AG09319 (cell line): ENCODE results near the gene NRP1.

Source experiments
- DNase-seq: peaks from one replicate; pipeline ENCODE4 v3.0.0-alpha.2; 2010; ENCODE audit warnings: low read depth; ENCODE audit errors: extremely low read depth
- TF ChIP-seq, protein P1 (sequence below): IDR thresholded peaks from 2 replicates; pipeline ENCODE4 v1.5.1; 2011; ENCODE audit warnings: low read depth, mild to moderate bottlenecking, inconsistent platforms, low read length, moderate library complexity

The NRP1 gene

DNA sequence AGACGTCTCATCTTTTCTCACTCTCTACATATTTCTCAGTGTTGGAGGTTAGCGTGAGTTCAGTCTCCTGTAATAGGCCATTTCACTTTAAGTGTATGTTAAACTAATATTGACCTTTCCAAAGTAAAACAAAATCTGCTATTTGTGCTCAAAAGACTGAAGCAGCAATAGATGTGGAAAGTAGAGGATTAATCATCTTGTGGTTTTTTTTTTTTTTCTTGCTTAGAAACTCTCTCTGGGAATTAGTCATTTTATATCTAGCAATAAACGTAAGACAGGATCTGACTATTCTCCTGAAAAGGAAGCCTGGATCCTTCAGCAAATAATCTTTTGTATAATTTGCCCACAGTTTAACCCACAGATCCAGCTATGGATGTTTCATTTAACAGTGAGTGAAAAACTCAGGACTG lies 81.7 kb downstream of the NRP1 start:
- DNase-seq = no peak

DNA sequence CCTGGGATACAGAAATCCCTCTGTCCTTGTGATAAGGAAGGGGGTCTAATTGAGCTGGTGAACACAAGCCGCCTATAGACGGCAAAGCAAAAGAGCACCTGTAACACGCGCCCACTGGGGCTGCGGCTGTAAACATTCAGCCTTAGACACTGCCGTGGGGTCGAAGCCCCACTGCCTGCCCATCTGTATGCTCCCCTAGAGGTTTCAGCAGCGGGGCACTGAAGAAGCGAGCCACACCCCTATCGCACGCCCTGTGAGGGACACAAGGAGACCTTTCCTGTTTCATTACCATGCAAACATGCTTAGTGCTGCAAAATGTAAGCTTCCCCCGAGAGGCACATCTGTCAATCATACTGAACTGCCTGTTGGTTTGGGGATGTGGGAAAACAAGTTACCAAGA lies 82.1 kb downstream of the NRP1 start:
- TF ChIP-seq, protein P1, sequence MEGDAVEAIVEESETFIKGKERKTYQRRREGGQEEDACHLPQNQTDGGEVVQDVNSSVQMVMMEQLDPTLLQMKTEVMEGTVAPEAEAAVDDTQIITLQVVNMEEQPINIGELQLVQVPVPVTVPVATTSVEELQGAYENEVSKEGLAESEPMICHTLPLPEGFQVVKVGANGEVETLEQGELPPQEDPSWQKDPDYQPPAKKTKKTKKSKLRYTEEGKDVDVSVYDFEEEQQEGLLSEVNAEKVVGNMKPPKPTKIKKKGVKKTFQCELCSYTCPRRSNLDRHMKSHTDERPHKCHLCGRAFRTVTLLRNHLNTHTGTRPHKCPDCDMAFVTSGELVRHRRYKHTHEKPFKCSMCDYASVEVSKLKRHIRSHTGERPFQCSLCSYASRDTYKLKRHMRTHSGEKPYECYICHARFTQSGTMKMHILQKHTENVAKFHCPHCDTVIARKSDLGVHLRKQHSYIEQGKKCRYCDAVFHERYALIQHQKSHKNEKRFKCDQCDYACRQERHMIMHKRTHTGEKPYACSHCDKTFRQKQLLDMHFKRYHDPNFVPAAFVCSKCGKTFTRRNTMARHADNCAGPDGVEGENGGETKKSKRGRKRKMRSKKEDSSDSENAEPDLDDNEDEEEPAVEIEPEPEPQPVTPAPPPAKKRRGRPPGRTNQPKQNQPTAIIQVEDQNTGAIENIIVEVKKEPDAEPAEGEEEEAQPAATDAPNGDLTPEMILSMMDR = no peak
- no peak for DNase-seq

More for the DNA sequence above, 81.7 kb downstream of the NRP1 start:
- TF ChIP-seq, protein P1 = no peak

DNA sequence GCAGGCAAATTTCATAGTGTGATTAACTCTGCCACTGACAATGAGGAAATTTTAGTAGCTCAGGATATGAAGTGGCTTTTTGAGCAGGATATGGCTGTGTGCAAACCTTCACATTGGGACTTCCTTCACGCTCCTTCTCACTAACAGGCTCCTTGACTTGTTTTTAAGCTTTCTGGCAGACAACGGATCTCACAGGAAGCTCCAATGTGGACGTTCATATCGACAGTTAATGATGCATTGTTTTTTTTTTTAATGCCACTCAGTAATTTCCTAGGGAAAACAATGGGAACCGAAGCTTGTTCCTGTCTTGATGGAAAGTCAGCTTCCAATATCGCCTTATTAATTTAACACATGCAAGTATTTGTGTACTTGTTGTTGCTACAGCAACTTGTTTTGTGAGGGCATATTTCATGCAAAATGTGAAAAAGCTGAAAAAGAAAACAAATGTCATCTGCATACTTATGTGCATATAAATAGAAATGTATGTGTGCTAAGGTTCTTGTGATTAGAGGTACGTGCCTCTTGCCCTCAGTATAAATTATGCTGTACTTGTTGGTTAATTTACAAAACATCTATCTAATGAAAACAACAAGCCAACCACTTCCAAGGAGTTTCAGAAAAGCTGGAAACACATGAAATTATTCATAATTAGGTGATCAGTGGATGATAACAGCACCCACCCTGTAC lies 84.7 kb downstream of the NRP1 start:
- no peak for DNase-seq
- TF ChIP-seq, protein P1 = no peak

DNA sequence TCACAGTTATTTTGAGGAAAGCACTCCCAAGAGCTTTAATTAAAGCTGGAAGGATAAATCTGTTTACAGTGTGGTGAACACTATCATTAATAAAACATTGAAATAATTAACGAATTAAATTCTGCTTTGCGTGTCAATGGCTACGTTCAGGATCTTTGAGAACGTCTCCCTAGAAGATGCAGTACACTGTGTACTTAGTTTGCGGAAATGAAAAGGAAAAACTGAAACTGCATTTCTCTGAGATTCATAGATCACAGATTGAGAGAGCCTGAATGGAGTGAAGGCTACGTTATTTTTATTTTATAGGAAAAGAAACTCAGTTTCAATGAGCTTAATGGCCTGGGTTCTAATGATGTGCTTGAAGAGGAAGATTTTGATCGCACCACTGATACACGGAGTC lies 85.3 kb downstream of the NRP1 start:
- TF ChIP-seq, protein P1 = no peak
- DNase-seq = no peak

DNA sequence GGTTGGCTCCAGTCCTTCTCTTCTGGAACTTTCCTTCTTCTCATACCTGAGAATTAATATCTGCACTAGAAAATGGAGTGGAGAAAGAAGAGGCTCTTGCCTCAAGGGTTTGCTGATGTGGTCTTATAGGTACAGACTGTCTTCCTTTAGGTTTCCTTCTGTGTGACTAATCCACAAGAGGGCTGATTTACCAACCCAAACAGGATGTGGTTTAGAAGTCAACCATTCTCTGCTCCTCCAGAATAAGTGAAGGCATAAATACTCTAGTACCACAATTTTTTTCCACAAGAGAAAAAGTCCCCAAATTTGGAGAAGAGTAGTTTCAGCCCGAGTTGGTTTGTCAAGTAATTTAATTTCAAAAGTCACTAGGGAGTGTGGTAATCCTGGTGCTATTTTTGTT lies 85.8 kb downstream of the NRP1 start:
- no peak for DNase-seq
- TF ChIP-seq, protein P1 = no peak

DNA sequence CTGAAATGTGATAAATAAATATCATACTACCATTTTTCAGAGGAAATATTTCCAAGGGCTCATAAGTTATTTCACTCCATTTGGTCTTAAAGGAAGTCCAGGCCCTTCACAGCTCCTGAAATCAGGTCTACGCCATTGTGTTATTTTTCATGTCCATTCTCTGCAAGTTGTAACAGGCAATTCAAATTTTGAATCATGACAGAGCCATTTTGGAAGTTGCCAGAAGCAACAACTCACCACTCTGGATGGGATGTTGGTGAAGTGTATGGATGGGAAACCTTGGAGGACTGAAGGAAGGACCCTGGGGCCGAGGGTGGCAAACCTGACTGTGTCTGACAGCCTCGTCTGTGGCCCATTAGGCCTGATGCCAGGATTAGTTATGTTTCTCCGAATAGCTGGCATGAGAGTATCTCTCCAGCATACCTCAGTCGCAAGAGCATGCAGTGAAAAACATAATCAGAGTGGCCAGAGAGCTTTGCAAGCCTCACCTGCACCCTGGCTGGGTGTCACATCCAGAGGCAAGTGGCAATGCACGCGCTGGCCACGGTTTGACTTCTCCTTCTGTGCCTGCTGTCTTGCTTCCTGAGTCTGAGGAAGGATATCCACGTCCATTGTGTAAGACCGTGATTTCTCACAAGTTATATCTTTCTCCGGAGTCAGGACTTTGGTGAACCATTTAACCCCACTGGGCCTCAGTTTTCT lies 87.1 kb downstream of the NRP1 start:
- TF ChIP-seq, protein P1 = no peak
- no peak for DNase-seq

DNA sequence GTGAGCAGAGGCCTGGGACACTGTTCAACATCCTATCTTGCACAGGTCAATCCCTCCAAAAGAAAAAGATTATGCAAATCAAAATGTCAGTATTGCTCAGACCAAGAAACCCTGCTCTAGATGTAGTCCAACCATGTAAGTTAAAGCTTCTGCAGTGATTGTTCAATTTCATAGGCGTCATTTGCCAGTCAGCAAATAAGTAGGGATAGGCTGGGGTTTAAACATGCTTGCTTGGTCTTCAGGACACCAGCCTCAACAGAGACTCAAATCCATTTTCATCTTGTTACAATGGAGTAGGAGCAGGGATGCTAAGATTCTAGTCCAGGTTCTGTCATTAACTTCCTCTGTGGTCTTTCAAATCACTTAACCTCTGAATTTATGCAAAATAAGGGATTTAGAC lies 89.1 kb downstream of the NRP1 start:
- TF ChIP-seq, protein P1 = no peak
- DNase-seq = no peak
